HG03280 (cell line): ENCODE results near the gene ESPN.
"Not testable (repeated sequence)": the region's sequence is repeated elsewhere in the genome, so short reads cannot be mapped to it uniquely, and the experiment has no call there.

ENCODE experiments used
- ATAC-seq: cut with Tn5 transposase; IDR thresholded peaks from one replicate; pipeline ENCODE4 v1.9.1; 2021; ENCODE audit warnings: mild to moderate bottlenecking, moderate library complexity; ENCODE audit not compliant: unreplicated experiment

ESPN gene

DNA sequence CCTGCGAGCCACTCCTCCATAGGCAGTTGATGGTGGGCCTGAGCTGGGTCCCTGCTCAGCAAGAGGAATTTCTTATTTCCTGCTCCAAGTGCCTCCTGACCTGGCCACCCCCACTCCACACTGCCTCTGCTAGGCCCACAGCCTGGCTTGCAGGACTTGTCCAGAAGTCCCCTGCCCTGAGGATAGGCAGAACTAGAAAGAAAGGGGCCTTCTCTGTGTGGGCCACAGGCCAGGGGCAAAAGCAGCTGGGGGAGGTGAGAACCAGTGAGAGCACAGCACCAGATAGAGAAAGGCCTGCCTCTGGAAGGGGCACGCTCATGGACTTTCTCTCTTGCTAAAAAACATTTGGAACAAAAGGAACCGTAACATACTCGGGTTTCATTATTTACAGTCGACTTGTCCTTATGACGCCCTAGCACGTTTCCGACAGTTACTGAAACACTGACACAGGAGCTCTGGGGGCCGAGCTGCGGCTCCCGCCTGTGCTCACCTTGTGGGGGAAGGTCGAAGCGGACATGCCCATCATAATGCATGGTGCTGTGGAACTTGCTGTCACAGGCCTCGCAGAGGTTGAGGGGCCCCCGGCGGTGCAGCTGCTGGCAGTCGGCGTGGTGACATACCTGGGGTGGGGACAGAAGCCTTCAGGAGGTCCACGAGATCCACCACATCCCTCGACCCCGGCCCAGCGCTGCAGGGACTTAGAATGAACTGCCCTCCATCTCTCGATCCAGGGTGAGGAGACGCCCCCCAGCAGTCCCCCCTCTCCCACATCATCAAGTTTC is 52.7 kb downstream of the ESPN start:
- ATAC-seq, result no peak

DNA sequence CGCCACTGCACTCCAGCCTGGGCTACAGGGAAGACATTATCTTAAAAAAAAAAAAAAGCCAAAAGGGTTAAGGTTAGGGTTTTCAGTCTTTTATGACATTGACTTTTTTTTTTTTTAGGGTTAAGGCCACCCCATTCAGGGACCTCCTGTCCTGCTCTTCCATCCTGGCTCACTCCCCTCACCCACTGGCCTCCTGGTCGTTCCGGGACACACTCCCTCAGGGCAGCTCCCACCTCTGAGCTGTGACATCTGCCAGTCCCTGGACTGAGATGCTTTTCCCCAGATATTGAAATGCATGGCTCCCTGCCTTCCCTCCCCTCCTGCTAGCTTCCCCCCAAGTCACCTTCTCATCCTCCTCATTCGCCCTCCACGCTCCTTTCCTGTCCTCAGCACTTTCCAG is 57.2 kb downstream of the ESPN start:
- no peak for ATAC-seq

DNA sequence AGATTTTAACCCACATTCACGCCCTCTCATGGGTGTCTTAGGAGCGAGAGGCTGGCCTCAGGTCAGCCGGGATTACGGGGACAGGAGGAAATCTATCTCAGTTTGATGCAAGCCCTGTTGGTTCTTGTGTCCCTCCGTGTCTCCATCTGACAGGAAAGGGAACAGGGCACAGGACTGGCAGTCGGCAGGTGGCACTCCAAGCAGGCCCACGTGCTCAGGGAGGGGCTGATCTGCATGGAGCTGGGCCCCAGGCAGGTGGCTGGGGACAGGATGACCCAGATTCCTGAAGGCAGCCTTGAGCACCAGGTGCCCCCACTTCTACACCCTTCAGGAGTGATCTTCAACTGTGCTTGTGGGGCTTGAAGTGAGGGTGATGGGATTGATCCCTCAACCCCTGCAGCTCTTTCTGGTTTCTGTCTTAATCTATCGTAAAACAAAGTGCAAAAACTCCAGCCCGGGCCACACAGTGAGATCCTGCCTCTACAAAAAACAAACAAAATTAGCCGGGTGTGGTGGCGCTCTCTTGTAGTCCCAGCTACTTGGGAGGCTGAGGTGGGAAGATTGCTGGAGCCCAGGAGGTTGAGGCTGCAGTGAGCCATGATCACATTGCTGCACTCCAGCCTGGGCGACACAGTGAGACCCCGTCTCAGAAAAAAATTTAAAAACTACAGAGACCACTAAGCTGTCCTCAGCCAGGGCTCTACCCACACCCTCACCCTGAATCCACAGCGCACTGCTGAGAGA is 58.6 kb downstream of the ESPN start:
- ATAC-seq, result no peak

DNA sequence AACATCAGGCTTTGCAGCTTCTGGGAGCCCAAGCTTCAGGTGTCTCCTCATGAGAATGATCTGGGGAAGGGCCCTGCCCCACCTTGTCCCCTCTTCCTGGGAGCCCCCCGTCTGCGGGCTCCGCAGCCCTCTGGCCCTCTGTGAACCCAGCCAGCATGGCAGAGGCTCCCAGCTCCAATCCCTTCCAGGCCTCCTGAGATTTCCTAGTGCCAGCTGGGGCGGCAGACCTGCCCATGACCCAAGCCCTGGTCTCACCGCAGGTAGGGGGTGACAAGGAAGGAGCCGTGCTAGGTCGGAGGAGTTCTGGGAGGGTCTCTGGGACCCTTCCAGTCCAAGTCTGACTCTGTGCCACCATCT is 59.2 kb downstream of the ESPN start:
- no peak for ATAC-seq

DNA sequence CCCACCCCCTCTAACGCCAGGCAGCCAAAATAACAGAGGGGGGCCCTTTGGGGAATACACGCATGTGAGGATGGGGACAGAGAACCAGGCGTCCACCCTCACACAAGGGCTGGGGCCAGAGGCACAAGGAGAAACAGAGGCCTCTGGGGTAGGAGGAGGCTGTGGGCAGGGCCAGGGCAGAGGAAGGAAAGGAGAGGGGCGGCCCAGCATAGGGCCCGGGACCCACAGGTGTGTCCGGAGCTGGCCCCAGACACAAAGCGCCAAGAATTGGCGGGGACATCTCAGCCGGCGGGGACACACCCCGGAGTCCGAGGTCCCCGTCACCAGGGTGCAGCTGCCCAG is 60.2 kb downstream of the ESPN start:
- ATAC-seq, result no peak

DNA sequence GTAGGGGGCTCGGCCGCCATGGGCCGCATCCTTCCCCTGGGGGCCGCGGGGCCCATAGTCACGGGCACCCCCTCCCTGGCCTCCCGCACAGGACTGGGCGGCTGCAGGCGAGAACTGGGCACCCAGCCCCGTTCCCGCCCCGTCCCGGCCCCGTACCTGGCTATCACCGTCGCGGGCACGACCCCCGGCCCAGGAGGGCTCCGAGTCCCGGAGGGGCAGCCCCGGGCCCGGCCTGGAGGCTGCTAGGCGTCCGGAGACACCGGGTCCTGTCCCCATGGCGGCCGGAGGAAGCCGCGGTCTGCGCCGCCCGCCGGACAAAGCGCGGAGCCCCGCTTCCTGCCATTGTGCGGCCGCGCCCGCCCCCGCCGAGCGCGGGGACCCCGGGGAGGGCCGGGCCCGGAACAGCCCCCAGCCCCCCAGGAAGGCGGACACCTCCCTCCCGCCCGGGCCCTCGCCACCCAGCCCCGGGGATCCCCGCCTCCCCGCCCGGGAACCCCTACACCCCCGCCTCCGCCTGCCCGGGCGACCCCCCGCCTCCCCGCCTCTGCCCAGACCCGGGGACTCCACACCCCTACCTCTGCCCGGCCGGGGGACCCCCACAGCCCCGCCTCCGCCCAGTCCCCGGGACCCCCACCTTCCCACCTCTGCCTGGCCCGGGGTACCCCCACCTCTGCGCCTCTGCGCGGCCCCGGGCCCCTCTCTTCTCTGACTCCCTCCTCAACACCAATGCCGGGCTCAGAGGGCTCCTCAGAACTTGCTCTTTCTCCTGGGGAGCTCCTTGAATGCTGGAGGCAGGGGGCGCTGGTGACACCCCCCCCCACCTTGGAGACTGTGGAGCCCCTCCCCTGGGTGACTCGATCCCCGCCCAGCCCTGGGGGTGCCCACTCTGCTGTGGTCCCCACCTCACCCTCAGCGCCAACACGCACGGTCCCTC is 60.9 kb downstream of the ESPN start:
- no peak for ATAC-seq

DNA sequence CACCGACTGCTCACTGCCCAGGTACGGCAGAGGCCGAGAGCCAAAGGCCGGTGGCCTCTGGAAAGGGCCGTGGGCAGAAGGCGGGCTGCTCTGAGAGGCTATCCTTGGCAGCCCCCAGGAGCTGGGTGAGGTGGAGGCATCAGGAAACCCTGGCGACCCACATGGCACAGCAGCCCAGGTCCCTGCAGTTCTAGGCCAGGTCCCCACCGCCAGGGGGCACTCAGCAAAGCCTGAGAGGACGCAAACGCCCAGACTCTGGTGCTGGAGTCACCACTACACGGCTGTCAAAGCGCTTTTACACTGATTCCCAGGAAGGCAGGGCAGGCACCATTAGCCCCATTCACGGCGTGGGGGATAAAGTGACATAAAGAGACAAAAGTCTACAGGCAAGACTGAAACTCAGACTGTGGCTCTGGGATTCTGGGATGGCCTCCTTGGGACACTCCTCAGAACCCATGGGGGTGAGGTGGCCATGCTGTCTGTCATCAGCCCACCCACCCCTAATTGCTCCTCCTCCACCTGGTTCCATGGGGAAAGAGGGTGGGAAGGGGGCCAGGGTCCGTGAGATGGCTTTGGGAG is 61.9 kb downstream of the ESPN start:
- ATAC-seq, result no peak

DNA sequence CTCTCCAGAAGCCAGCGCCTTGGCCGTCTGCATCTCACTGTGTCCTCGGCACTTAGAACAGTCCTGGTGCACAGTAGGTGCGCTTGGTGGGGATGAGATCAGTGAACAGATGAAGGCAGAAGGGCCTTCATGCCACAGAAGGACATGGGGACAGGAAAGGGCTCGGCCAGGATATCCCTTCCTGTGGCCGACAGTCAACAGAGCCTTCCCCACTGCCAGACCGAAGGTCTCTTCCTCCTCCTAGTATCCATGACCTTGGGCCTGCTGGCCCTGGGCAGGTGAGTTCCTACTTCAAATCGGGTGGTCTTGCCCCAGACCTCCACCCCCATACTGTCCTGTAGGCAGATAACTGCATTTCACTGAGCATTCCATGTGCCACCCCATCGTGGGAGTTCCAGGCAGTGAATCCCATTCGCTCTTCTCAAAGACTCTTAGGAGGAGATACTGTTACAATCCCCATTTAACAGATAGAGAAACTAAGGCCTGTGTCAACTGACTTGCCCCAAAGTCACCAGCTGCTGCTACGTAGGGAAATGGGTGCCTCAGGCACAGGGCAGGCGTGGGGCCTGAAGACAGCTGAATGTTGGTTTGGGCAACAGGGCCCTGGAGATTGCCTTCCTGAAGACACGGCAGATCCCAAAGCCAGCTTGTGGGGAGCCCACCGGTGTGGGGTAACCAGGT is 63.4 kb downstream of the ESPN start:
- ATAC-seq, result no peak

DNA sequence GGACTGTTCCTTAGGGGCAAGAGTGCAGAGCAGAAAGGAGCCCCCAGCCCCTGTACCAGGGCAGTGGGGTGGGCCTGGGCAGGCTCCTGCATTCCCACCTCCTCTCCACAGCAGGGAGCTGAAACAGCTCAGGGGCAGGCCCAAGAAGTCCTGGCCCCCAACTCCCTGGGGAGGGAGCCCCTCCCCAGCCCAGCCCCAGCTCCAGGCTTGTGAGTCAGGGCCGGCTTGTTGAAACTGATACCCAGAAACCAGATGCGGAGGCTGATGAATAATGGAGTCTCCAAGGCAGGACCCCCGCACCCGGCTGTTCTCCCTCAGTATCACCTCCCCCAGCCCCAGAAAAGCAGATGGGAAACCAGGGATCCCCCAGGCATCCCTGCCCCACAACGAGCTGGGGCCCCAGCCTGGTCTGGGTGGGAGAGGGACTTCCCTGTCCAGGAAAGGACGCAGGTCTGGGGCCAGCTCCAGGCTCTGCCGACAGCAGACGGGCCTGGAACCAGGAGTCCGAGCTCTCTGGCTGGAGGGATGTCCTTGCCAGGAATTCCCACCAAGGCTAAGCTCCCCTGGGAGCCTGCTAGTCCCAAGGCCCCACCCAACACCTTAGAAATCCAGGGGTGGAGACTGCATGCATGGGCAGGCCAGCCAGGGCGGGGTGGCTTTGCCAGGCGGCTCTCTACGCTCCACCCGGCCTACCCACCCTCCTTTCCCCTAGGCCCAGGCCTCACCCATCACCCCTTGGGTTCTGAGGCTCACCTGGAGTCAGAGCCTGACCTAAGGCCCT is 64.2 kb downstream of the ESPN start:
- no peak for ATAC-seq

DNA sequence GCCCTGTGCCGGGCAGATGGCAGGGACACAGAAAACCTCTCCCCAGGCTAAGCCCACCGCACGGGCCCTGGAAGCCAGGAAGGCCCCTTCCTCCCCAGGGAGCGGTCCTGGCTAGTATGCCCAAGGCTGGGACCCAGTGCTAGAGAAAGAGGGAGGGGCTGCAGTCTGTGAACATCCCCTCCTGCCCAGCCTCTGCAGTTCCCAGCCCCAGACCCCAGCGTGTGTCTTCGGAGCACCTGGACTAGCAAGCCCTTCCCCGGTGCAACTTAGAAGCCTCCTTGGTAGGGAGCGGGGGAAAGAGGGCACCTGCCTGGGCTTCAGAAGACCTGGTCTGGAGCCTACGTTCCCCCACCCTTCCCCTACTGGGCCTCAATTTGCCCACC is 64.8 kb downstream of the ESPN start:
- no peak for ATAC-seq

DNA sequence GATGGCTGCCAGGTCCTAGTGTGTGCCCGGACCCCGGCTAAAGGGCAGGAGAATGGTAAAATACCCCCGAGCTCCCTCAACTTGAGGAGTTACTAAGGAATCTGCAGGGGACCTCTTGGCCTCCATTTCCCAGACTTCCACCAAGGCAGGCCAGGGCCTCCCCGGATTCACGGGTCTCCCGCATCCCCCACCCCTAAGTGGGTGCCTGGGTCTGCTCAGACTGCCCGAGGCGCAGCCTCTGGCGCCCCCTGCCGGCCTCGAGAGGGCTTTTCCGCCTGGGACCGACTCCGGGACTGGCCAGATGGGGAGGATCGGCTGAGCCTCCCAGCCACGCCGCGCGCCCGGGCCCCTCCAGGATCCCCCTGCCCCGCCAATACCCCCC is 65.2 kb downstream of the ESPN start:
- no peak for ATAC-seq

DNA sequence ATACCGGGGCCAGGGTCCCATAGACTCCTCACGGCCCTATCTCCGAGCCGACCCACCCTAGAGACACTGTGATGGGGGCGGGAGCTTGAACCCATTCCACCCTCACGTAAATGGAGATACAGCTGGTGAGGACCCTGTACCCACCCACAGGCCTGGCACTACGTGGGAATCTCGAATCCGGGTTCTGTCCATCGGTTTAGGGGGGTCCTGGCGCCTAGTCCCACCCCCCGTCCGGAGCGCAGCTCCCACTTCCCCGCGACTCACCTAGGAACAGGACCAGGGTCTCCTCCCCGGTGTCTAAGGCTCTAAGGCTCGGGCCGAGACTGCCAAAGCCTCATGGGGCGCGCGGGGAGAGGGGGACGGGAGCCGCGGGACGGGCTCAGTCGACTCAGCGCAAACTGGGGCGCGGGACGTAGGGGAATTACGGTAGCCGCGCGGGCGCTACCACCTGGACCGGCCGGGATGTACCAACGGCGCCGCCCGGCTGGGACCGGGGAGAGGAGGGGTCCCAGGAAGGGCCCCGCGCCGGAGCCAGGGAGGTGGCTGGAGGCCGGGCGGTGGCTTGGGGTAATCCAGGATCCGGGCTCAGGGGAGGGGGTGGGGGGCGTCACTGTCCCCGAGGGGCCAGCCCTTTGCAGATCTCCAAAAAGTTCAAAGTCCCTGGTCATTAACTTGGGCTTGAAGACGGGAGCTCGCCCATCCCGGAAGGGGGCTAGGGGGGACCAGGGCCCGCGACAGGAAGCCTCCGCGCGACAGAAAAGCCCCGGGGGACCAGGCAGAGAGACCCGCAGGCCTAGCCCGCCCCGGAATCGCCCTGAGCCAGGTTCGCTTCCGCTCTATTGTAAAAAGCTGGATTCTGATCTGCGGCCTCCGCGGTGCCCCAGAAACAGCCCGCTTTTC is 65.9 kb downstream of the ESPN start:
- peak; percentile 58 for ATAC-seq

DNA sequence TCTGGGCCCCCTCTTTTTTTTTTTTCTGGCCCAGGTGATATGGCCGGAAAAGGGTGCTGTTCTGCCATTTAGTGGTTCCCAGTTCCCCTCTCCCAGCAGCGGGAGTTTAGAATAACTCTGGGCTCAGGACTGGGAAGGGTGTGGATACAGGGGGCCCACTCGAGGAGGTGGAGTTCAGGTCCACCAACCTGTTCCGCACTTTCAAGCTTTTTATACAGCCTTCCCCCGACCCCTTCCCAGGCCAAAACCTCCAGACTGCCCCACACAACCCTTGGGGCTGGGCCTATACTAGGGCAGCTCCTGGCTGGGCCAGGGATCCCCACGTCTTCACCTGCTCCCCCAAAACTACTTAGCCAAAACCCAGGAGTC is 66.5 kb downstream of the ESPN start:
- no peak for ATAC-seq

DNA sequence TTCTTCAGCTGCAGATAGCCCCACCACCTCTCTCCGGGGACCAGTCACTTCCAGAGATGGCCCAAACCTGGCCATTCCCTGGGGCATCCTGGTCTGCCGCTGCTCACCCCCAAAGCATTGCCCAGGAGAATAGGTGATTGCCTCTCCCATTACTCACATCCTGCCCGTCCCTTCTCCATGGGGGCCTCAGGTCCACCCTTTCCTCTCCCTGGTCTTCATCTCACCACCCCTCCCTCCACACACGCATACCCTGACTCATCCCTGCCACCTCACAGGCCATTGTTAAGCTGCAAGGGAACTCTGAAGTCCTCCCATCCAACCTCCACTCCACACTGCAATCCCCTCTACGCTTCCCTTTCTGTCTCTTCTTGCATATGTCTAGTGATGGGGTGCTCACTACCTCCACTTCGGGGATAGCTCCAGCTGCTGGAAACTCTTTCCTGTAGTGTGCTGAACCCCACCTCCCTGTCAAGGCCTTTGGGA is 66.9 kb downstream of the ESPN start, which contains the start of gene PLEKHG5:
Gene PLEKHG5 (minus strand): TSS at position 188 of the 483 bp plus-strand sequence. CDS start 14,096 bp downstream, outside the sequence.
- ATAC-seq, result no peak

DNA sequence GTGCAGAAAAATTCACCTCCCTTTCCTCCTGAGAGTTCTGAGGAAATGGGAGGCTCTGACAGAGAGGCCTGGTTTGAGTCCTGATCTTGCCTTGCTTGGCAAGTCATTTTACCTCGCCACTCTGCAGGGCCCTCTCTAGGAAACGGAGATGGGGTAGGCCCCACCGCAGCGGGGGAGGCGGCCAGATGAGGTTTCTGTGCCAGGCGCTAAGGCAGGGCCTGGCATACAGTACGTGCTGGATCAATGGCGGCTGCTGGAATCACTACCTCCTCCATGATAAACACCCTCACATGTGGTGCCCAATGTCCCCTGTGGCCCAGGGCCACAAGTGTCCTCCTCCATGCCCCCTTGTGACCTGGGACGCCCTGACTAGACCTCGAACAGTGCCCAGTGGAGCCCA is 67.4 kb downstream of the ESPN start:
- ATAC-seq, result no peak

DNA sequence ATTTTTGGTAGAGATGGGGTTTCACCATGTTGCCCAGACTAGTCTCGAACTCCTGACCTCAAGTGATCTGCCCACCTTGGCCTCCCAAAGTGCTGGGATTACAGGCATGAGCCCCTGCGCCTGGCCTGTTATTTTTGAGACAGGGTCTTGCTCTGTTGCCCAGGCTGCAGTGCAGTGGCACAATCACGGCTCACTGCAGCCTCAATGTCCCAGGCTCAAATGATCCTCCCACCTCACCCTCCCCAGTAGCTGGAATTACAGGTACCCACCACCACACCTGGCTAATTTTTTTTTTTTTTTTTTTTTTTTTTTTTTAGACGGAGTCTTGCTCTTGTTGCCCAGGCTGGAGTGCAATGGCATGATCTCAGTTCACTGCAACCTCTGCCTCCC is 69.3 kb downstream of the ESPN start:
- not testable (repeated sequence) for ATAC-seq

DNA sequence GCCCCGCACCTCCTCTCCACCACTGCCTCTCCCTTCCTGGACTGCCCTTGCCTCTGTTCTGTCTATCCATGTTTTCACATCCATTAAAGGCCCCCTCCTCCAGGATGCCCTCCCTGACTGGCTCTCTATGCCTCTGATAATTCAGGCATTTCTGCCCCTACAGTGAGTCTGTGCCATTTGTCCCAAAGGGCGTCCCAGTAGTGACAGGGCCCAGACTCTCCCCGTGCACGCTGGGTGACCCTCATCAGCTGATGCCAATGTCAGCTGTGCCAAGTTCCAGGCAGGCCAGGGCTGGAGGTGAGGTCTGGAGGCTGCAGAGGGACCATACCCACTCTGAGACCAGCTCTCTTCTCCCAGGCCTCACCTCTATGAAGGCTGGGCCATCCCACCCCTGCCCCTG is 70.1 kb downstream of the ESPN start:
- no peak for ATAC-seq

DNA sequence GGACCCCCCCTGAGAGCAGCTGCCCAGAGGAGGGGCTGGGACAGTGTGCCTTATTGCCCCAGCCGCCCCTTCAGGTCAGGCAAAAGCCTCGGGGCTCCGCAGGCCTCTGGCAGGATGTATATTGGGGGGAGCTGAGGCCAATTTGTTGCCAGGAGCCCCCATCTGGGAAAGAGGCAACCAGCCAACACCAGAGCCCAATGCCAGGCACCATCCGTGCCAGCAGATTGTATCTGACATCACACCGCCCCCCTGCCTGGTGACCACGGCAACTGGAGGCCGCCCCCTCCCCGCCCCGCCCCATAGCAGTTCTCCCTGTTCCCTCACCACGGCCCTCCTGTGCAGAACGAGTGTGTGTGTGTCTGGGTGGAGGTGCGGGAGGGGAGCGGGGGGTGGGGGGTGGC is 70.5 kb downstream of the ESPN start:
- ATAC-seq, result no peak
